Gastrocnemius medialis (tissue), 4 donors: ENCODE measurements around the gene LIN7C. TPM values are rescaled to one million over a fixed set of nuclear protein-coding genes. Genes with fewer than 3 reads are reported as not detected.
"Not testable (repeated sequence)": the region's sequence is repeated elsewhere in the genome, so short reads cannot be mapped to it uniquely, and the experiment has no call there.

Source experiments
- ATAC-seq, 2 donors: fragments of 150-250 bp; one replicate each; pipeline ENCODE4 v1.9.1; 2016
- DNase-seq, 2 donors: peaks; one replicate each; pipeline ENCODE4 v3.0.0-alpha.2; 2019
- H3K27ac ChIP-seq, 4 donors: fragments of 200-600 bp; sonication (generic); 1 replicate in 1 of 4; 2 replicates in 3 of 4; pipeline ENCODE4 v1.5.1; 2016 to 2018; ENCODE audit warnings: mild to moderate bottlenecking in 2 of 4, moderate library complexity in 1 of 4
- H3K27me3 ChIP-seq, 3 donors: fragments of 200-600 bp; sonication (generic) in 2 of 3; 1 replicate in 1 of 3; 2 replicates in 2 of 3; pipeline versions ENCODE4 v1.5.1 to v1.6.0; 2016 to 2019; ENCODE audit warnings: mild to moderate bottlenecking in 1 of 3, moderate library complexity in 1 of 3
- H3K36me3 ChIP-seq, 2 donors: fragments of 200-600 bp; sonication (generic) in 1 of 2; one replicate each; pipeline ENCODE4 v1.5.1; 2017 to 2018
- H3K4me1 ChIP-seq, 2 donors: fragments of 200-600 bp; sonication (generic) in 1 of 2; one replicate each; pipeline ENCODE4 v1.5.1; 2016 to 2017; ENCODE audit warnings: mild to moderate bottlenecking in 2 of 2
- H3K4me3 ChIP-seq, 4 donors: fragments of 200-600 bp; sonication (generic) in 3 of 4; 1 replicate in 1 of 4; 2 replicates in 3 of 4; pipeline ENCODE4 v1.5.1; 2016 to 2019; ENCODE audit warnings: mild to moderate bottlenecking in 2 of 4
- H3K9me3 ChIP-seq, 3 donors: fragments of 200-600 bp; sonication (generic) in 2 of 3; 1 replicate in 1 of 3; 2 replicates in 2 of 3; pipeline ENCODE4 v1.5.1; 2016 to 2019
- CTCF ChIP-seq, 5 experiments: fragments of 450-650 bp in 3 of 5; fragments of 200-600 bp in 2 of 5; sonication (generic) in 2 of 5; IDR thresholded peaks in 4 of 5; conservative IDR thresholded peaks in 1 of 5; 1 replicate in 4 of 5; 2 replicates in 1 of 5; pipeline ENCODE4 v1.5.1; 2016 to 2019; ENCODE audit warnings: antibody characterized with exemption in 5 of 5, mild to moderate bottlenecking in 3 of 5, moderate library complexity in 3 of 5
- POLR2A ChIP-seq, 2 donors: fragments of 450-650 bp; IDR thresholded peaks; one replicate each; pipeline ENCODE4 v1.6.1; 2017; ENCODE audit warnings: antibody characterized with exemption in 2 of 2, mild to moderate bottlenecking in 2 of 2, moderate library complexity in 2 of 2
- in situ Hi-C, 4 donors: fragments of 200-750 bp; cut with MboI; loops; one replicate each; pipeline versions ENCODE4 v1.15.0 to v1.8.0; 2017; ENCODE audit warnings: low sequenced_read_pairs in 4 of 4
- intact Hi-C: fragments of 100-400 bp; cut with DNase I; formaldehyde crosslinking; loops from one replicate; pipeline ENCODE4 v1.15.1; 2023; ENCODE audit warnings: low total_unique reads
- total RNA-seq, 4 donors: library from RNA; depleted of rRNA; stranded (reverse); fragments of >200 nt; gene quantifications; one replicate each; pipeline versions ENCODE4 v1.1.0 to v1.2.3, GENCODE V29; 2016

The LIN7C gene
- total RNA-seq, 4 donors from 2014 or later, result 10.6 to 22.8 (median 13.8) TPM

DNA sequence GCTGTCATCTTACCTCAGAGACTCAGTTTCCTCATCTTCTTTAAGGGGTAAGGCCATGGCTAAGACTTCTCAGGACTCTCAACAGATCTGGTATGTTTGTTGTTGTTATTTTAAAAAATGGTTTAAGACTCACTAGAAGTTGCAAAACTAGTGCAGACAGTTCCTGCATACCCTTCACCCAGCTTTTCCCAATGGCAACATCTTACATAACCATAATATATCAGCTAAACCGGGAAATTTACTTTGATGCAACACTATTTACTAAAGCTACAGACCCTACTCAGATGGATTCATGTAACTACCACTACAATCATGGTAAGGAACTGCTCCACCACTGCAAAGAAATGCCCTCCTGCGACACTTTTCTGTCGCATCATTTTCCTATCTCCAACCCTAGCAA lies 54.4 kb downstream of the LIN7C start:
- Histone ChIP-seq H3K9me3 (no peaks in the 10 kb centered on the region), H3K36me3 (no peaks in the 10 kb centered on the region), H3K27ac (no peak overlapping the region), H3K4me3 (no peak overlapping the region), H3K27me3 (no peaks in the 10 kb centered on the region), H3K4me1 (peaks cover 8 to 16% of the 10 kb centered on the region in 2 donors)
- ATAC-seq (no peak), DNase-seq (no peak)
- in situ Hi-C loops, result no loop called here
- intact Hi-C loops, result no loop called here
- TF ChIP-seq CTCF (IDR thresholded peaks at IDR 0.05 in 4 of 5, conservative IDR thresholded peaks at IDR 0.05 in 1 of 5) (no peak), POLR2A (IDR thresholded peaks at IDR 0.05) (no peak)

- intact Hi-C loops (no loop called here), in situ Hi-C loops (no loop called here)
- DNase-seq (no peak), ATAC-seq (peak in 1 of 2 donors; percentile 39)
- no peaks in the 10 kb centered on the region for H3K36me3 ChIP-seq
- H3K4me3 ChIP-seq, result no peak overlapping the region
- TF ChIP-seq CTCF (IDR thresholded peaks at IDR 0.05 in 4 of 5, conservative IDR thresholded peaks at IDR 0.05 in 1 of 5) (no peak), POLR2A (IDR thresholded peaks at IDR 0.05) (no peak)
- H3K27me3 ChIP-seq, result no peaks in the 10 kb centered on the region
- no peak overlapping the region for H3K27ac ChIP-seq
- peaks cover 8 to 16% of the 10 kb centered on the region in 2 donors for H3K4me1 ChIP-seq
- H3K9me3 ChIP-seq, result no peaks in the 10 kb centered on the region
These were observed 55.2 kb downstream of the LIN7C start for GRCh38 chr11:27451244-27451965.

DNA sequence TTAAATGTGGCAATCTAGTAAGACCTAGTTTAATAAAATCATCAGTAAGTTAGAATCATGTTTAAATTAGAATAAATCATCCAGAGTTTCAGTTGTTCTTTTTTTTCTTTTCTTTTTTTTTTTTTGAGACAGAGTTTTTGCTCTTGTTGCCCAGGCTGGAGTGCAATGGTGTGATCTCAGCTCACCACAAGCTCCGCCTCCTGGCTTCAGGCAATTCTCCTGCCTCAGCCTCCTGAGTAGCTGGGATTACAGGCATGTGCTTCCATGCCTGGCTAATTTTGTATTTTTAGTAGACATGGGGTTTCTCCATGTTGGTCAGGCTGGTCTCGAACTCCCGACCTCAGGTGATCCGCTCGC lies 58.4 kb downstream of the LIN7C start:
- ATAC-seq, H3K27me3 ChIP-seq, in situ Hi-C loops, H3K27ac ChIP-seq, H3K36me3 ChIP-seq, DNase-seq, H3K4me3 ChIP-seq, intact Hi-C loops, H3K9me3 ChIP-seq: not testable (repeated sequence)
- H3K4me1 ChIP-seq, result peaks cover 20 to 23% of the 10 kb centered on the region in 2 donors

- intact Hi-C loops (no loop called here), in situ Hi-C loops (no loop called here)
- H3K27ac ChIP-seq, result no peak overlapping the region
- H3K36me3 ChIP-seq, result no peaks in the 10 kb centered on the region
- no peak for TF ChIP-seq CTCF (IDR thresholded peaks at IDR 0.05 in 4 of 5, conservative IDR thresholded peaks at IDR 0.05 in 1 of 5)
- no peak for TF ChIP-seq POLR2A (IDR thresholded peaks at IDR 0.05)
- H3K4me1 ChIP-seq, result peaks cover 20 to 23% of the 10 kb centered on the region in 2 donors
- no peaks in the 10 kb centered on the region for H3K27me3 ChIP-seq
- no peak for ATAC-seq
- no peaks in the 10 kb centered on the region for H3K9me3 ChIP-seq
- no peak overlapping the region for H3K4me3 ChIP-seq
- DNase-seq, result no peak
These were observed 59.0 kb downstream of the LIN7C start for GRCh38 chr11:27447288-27448183.

DNA sequence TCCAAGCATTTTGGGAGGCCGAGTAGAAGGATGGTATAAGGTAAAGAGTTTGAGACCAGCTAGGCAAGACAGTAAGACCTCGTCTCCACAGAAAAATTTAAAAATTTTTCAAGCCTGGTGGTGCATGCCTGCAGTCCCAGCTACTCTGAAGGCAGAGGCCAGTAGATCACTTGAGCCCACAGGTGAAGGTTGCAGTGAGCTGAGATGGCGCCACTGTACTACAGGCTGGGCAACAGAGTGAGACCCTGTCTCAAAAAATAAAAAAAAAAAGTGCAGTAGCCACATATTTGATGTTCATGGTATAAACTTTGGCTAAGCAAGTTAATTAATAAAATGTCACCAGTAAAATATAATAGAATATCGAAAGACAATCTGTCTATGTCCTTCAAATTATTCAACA lies 60.9 kb downstream of the LIN7C start:
- no peak for ATAC-seq
- intact Hi-C loops, result no loop called here
- Histone ChIP-seq H3K36me3 (no peaks in the 10 kb centered on the region), H3K4me1 (peaks cover 12 to 13% of the 10 kb centered on the region in 2 donors), H3K4me3 (no peak overlapping the region), H3K27me3 (no peaks in the 10 kb centered on the region), H3K27ac (no peak overlapping the region), H3K9me3 (no peaks in the 10 kb centered on the region)
- in situ Hi-C loops, result no loop called here
- DNase-seq, result no peak
- TF ChIP-seq POLR2A (IDR thresholded peaks at IDR 0.05), result no peak
